Fibroblast of skin of back (primary cell): ENCODE data around the gene AMOTL2.

Experiments used
- DNase-seq: peaks from one replicate; pipeline ENCODE4 v3.0.0-alpha.2; 2013

Gene AMOTL2

GRCh38 chr3:134366221-134366927, 7.9 kb downstream of the AMOTL2 start:
- no peak for DNase-seq

DNA sequence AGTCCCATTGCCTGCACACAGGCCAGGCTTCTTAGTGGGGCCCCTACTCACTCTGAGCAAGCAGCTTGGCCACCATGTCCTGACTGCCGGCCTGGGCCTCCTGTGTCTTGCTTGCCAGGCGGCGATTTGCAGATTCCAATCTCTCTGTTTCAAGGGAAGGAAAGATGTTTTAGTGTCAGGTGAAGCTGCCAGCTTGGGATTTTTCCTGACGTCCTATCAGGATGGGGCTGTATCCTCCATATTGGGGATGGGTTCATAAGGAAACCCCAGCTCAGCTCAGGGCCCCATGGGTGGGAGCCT, 8.5 kb downstream of the AMOTL2 start:
- DNase-seq, result no peak

DNA sequence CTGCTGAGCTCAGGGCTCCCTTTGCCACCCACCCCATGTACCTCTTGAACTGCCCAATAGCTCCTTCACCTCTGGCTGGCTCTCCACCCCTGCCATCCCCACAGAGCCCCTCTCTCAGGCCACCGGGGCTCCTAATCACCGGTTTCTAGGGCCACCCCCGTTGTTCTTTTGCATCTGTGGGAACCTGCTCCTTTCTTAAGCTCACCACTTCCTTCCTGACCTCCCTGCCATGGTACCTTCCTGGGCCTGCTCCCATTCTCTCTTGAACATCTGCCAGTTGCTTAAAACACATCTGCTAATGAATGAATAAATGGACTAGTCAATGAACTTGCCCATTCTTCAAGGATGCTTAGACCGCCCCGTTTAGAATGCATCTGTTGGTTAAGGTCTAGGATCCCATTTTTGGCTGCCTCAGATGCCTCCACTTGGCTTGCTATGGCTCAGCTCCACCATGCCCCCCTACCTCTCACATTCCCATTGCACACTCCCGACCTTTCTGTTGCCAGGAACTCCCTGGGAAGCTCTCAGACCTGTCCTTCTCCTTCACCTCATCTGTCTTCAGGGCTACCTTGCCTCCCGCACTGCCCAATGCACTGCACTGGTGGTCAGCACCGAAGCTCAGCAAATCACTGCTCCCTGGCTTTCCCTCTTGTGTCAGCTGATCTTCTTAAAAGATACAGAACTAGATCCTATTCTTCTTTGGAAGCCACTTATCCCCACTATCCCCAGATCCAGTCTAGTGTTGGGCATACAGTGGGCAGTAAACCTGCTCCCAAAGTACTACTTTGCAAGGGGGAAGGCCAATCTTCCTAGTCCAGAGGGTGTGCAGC, 9.1 kb downstream of the AMOTL2 start:
- DNase-seq, result no peak

- DNase-seq, result peak; percentile 99
Observed at GRCh38 chr3:134364061-134364935, 9.9 kb downstream of the AMOTL2 start.

GRCh38 chr3:134363381-134363755, 10.9 kb downstream of the AMOTL2 start:
- no peak for DNase-seq

DNA sequence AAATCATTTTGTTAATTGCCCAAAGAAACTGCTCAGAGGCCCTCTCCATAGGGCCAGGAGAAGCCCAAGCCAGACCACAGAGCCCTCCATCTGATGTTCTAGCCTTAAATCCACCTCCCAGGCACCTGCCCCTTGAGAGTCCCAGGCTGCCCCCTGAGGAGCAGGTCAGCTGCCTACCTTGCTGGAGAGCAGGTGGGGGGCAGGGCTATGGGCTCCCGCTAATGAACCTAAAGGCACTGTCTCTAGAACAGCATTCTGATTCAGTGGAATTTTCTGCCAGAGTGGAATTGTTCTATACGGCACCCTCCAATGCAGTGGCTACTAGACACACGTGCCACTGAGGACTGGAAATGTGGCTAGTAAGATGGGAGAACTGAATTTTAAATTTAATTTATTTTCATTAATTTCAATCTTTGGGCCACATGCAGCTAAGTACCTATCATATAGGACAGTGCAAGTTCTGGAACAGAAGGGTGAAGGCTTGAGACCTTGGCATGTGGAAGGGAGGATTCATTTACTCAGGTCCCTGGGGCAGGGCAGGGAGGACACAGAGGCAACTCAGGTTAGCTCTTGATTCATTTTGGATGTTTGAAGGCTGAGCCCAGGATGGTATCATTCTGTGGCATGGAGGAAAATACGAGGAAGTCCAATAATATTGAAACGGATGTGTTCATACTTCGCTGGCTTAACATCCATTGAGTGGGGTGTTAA, 11.4 kb downstream of the AMOTL2 start:
- DNase-seq, result no peak

DNA sequence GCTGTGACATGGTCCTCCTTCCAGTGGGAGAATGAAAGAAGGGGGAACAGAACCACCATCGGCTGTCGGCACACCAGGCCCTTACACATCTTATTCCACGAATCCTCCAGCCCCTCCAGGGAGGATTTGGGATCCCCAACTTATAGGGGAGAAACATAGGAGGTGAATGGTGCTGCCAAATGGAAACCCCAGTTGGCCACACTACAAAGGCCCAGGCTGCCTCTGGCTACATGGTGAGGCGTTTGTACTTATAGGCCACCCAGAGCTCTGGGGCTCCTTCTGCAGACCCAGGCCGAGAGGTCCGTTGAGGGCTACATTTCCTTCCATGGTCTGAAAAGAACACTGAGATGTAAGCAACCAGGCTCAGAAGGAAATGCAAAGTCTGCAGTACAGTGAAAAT, 12.0 kb downstream of the AMOTL2 start:
- no peak for DNase-seq

- DNase-seq, result no peak
Observed at GRCh38 chr3:134361162-134361835, 12.9 kb downstream of the AMOTL2 start.

DNA sequence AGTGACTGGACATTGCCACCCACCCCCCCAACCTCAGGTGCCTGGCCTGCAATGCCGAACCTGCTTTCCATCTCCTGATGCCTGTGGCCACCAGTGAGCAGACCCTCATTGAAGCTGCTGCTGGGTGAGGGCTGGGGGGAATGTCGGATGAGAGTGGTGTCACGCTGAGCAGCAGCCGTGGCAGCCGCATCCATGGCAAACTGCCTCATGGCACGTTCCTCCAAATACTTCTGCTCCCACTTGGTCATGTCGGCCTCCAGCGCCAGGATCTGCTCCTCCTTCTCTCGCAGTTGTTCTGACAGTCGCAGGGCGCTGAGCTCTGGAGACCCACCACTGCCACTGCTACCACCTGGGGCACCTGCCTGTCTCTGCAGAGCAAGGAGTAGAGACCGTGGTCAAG, 14.2 kb downstream of the AMOTL2 start:
- DNase-seq, result no peak

DNA sequence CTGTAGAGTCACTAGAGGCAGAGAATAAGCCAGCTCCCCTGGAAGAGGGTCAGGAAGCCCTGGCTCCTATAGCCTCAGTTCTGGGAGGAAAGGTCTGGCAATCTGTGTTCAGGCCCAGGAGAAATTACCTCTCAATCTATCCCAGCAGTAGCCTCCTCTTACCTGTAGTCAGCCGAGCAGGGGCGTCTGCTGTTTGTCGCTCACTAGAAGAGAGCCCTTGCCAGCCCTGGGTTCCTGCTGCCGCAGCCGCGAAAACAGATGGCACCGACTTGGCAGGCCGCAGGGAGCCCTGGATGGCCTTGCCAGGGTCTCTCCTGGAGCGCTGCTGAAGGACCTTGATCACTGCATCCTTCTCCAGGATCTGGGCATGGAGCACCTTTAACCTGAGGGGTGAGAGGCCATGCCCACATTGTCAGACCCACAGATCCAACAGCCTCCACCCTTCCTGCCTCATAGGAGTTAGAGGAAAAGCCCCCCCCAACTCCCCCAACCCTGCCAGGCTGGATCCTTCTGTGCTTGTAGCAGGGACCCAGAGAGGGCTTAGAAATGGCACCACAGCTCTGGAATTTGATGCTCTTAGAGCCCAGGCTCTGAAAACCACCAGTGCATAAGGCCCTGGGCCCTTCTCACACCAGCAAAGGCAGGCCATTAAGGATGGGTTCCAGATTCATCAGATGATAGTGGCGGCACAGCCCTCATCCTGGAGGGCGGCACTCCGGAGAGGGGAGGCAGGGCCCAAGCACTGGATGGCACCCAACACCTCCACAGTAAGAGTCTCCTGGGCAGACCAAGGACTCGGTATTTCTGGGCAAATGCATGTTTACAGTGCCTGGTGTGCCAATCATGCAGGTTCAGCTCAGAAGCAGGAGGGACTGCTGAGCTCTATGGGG, 14.9 kb downstream of the AMOTL2 start:
- no peak for DNase-seq

GRCh38 chr3:134357914-134358811, 16.1 kb downstream of the AMOTL2 start:
- peak; percentile 99 for DNase-seq

GRCh38 chr3:134357261-134357913, 16.9 kb downstream of the AMOTL2 start:
- DNase-seq, result no peak

DNA sequence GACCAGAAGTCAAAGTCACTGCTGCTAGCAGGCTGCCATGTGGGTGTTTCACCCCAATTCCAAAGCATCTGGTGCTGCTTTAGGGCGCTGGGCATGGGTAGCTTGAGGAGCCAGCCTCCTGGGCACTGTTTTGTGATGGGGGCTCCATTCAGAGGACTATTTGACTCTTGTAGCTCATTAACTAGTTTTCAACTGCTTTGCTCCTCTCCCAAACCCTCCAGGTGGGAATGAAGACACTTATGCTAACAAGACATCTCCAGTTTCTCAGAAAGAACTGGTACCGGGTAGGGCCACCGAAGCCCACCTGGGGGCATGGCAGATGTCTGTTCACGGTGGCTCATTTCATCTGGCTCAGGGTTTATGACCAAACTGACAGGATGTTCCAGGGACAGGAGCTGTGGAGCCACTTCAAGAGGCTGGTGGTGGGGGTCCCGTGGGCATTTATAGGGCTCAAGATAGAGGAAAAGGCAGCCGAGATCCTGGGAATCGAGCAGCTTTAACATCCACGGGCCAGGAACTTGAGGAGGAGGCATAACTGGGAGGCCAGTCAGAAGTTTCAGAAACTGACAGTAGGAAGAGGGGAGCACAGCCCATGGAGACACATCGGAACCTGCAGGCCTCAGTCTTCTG, 17.7 kb downstream of the AMOTL2 start:
- no peak for DNase-seq

- DNase-seq, result no peak
Observed at GRCh38 chr3:134355416-134355815, 18.8 kb downstream of the AMOTL2 start.

DNA sequence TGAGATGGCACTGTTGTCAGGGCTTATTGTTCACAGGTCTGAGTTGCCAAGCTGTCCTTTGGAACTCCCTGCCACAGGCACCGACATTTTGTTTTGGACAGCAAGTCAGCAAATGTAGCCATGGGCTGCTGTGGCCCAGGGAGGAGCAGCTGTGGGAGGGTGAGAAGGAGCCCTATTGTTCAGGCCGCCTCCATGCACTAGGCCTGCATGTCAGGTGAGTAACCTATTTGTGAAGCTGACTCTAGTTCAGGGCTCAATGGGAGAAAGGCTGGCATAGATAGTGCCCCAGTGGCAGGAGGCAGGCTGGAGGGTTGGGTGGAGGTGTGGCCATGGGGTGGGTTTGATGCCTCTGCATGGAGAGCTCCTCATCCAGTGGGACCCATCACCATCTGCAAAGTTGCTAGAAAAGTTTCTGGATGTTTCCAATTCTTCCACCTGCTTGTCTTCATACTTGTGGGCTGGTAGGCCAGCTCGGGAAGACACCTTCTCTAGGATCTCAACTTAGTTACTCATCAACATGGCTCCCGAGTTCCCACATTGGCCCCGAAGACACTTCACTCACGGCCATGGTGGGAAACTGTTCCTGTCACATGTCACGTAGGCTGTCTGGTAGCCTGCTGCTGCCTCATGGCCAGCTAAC, 19.5 kb downstream of the AMOTL2 start:
- DNase-seq, result no peak

DNA sequence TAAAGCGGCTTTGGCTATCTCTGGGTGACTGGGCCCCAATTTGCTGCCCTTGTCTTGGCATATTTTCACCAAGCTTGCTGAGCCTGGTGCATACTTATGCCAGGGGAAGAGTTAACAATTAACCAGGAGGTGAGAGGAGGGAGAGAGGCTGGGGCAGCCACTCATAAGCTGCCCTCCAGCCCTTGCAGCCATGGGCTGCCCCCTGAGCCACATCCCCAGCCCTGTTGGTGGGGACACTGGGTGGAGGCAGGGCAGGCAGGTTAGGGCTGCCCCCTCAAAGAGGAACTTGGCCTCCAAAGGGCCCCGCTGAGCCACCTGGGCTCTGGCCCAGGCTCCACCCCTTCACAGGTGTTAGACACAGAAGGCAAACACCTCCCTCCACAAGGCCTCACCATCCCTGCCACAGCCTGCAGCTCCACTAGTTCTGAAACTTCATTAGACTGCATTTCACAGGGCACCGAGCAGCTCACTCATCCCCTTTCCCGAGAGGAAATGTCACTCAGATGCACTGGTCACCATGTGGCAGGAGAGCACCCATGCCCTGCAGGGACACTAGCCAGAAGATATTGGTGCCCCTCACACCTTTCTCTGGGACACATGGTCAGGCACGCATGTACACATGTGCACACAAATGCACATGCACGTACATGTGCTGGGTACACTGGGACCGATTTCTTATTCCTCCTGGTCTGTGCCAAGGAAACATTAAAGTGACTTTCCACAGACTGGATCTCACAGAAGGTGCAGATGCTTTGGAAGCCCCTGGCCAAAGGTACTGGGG, 20.2 kb downstream of the AMOTL2 start:
- DNase-seq, result no peak

DNA sequence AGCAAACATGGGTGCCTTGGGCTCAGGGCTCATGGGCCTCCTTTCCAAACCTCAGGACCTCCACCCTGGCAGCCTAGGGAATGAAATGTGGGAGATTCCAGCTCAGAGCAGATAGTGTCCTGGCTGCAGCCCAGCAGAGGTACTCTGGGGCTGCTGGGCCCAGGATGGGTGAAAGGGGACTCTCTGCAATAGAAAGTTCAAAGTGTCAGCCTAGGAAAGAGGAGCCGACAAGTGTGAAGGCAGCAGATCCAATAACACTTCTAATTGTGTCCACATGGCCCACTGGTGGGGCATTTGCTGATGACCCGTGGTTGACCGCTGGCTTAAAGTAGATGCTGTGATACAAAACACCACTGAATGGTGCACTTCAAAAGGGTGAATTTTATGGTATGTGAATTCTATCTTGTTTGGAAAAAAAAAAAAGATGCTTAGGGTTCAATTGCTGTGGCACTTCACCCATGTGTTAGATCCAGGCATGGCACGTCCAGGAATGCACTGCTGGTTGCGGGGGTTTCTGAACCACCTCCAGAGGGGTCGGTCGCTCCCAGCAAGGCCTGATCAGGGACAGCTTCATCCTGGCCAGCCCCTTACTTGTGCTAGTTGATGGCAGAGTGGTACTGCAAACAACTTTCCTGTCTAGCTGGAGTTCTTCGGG, 20.9 kb downstream of the AMOTL2 start:
- no peak for DNase-seq
